Fibroblast of the aortic adventitia (primary cell): Measurements from ENCODE around the gene AADACL3. TPM values are rescaled to one million over a fixed set of nuclear protein-coding genes. Genes with fewer than 3 reads are reported as not detected.

ENCODE experiments used
- DNase-seq: peaks from one replicate; pipeline ENCODE4 v3.0.0-alpha.2; 2010; ENCODE audit warnings: low read depth
- H3K4me3 ChIP-seq: 2 replicates; pipeline ENCODE4 v1.5.1; 2011; ENCODE audit warnings: low read depth, mild to moderate bottlenecking, control low read depth, low read length, moderate library complexity
- CTCF ChIP-seq: IDR thresholded peaks from 2 replicates; pipeline ENCODE4 v1.5.1; 2011; ENCODE audit warnings: mild to moderate bottlenecking, low read length, control low read depth, inconsistent platforms; ENCODE audit not compliant: insufficient read depth
- small RNA-seq: library from RNA; depleted of rRNA; stranded (forward); fragments of <200 nt; gene quantifications from one replicate; pipeline ENCODE3, GENCODE V24; 2012
- total RNA-seq: library from RNA; depleted of rRNA; stranded (reverse); fragments of >200 nt; gene quantifications from 2 replicates; pipeline ENCODE4 v1.2.3, GENCODE V29; 2012; ENCODE audit warnings: low replicate concordance

The AADACL3 gene
- total RNA-seq, 1 donor, result not detected

- H3K4me3 ChIP-seq, result no peak overlapping the region
- TF ChIP-seq CTCF, result no peak
Observed at GRCh38 chr1:12774801-12775345, 59.0 kb downstream of the AADACL3 start.

GRCh38 chr1:12775443-12775842 is 59.5 kb downstream of the AADACL3 start:
- no peak overlapping the region for H3K4me3 ChIP-seq
- no peak for TF ChIP-seq CTCF
- DNase-seq, result no peak

More at GRCh38 chr1:12774801-12775345, 59.0 kb downstream of the AADACL3 start:
- DNase-seq, result no peak

GRCh38 chr1:12776801-12777557 is 61.1 kb downstream of the AADACL3 start:
- no peak overlapping the region for H3K4me3 ChIP-seq
- no peak for DNase-seq

More at GRCh38 chr1:12776801-12777557, 61.1 kb downstream of the AADACL3 start:
- no peak for TF ChIP-seq CTCF

Small RNAs within 50 kb of the gene (small RNA-seq; reads per million reads assigned to genes)
- gene AC244670.1, result not detected

Other genes starting within 250 kb of the AADACL3 start
- 64.4 and 114 TPM in 2 replicates for gene DHRS3, start 97.9 kb upstream of the AADACL3 start, total RNA-seq
- not detected in 2 replicates for gene AADACL4, start 72.0 kb upstream of the AADACL3 start, total RNA-seq
- gene CFAP107, start 30.1 kb downstream of the AADACL3 start, total RNA-seq, result not detected in 2 replicates
- gene PRAMEF12, start 57.6 kb downstream of the AADACL3 start, total RNA-seq, result not detected in 2 replicates
- gene PRAMEF1, start 75.3 kb downstream of the AADACL3 start, total RNA-seq, result not detected in 2 replicates
- gene PRAMEF11, start 115.3 kb downstream of the AADACL3 start, total RNA-seq, result not detected in 2 replicates
- not detected in 2 replicates for gene HNRNPCL1, start 132.6 kb downstream of the AADACL3 start, total RNA-seq
- gene PRAMEF2, start 141.0 kb downstream of the AADACL3 start, total RNA-seq, result not detected in 2 replicates
- not detected in 2 replicates for gene PRAMEF4, start 170.1 kb downstream of the AADACL3 start, total RNA-seq
- not detected in 2 replicates for gene PRAMEF10, start 182.2 kb downstream of the AADACL3 start, total RNA-seq
- gene PRAMEF7, start 200.5 kb downstream of the AADACL3 start, total RNA-seq, result not detected in 2 replicates
- not detected in 2 replicates for gene PRAMEF6, start 231.5 kb downstream of the AADACL3 start, total RNA-seq